ENCODE measurements around the gene PKP4. TPM values are rescaled to one million over a fixed set of nuclear protein-coding genes. Genes with fewer than 3 reads are reported as not detected.

PKP4 gene
- total RNA-seq, 1 experiment from 2014 or later: 40.1 TPM

DNA sequence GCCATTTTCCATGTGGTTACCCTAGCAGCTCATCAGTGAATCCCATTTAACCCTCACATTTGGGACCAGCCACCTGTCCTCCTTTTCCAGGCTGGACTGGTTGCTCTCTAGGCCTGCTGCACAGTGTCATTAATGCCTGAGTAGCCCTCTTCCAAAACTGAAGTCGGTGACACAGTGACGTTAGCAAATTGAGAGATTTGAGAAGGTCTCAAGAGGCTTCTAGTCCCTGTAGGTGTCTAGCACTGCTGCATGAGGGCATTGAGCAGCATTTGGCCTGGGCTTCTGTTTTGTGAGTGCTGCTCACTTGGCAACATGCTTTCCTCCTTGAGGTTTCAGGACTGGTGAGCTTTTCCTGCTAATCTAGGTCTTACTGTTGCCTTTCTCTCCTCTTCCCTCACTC, 36.7 kb downstream of the PKP4 start:
- ChIA-PET POLR2A (ENCODE audit: unreplicated experiment) (no interaction called here), CTCF (no interaction called here)
- H3K9ac ChIP-seq (ENCODE audit: low read length): no peak overlapping the region
- ATAC-seq (no peak), DNase-seq (no peak)
- no peaks in the 10 kb centered on the region for H3K27me3 ChIP-seq (ENCODE audit: low read length)
- no peak overlapping the region for H3K27ac ChIP-seq (ENCODE audit: low read length)
- no peaks in the 10 kb centered on the region for H3K9me3 ChIP-seq (ENCODE audit: low read length)
- H3K4me2 ChIP-seq (ENCODE audit: low read length): no peak overlapping the region
- H4K20me1 ChIP-seq (ENCODE audit: low read length): 0 out of 2 replicates have a peak, but pooled peaks cover 6% of the 10 kb centered on the region
- peaks cover 58% of the 10 kb centered on the region for H3K79me2 ChIP-seq (ENCODE audit: low read length)
- TF ChIP-seq EZH2phosphoT487 (IDR thresholded peaks at IDR 0.05; ENCODE audit: borderline replicate concordance, low read length) (no peak), EZH2 (IDR thresholded peaks at IDR 0.05; ENCODE audit: low read length, unreplicated experiment) (no peak)
- TF ChIP-seq, protein P1, sequence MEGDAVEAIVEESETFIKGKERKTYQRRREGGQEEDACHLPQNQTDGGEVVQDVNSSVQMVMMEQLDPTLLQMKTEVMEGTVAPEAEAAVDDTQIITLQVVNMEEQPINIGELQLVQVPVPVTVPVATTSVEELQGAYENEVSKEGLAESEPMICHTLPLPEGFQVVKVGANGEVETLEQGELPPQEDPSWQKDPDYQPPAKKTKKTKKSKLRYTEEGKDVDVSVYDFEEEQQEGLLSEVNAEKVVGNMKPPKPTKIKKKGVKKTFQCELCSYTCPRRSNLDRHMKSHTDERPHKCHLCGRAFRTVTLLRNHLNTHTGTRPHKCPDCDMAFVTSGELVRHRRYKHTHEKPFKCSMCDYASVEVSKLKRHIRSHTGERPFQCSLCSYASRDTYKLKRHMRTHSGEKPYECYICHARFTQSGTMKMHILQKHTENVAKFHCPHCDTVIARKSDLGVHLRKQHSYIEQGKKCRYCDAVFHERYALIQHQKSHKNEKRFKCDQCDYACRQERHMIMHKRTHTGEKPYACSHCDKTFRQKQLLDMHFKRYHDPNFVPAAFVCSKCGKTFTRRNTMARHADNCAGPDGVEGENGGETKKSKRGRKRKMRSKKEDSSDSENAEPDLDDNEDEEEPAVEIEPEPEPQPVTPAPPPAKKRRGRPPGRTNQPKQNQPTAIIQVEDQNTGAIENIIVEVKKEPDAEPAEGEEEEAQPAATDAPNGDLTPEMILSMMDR (conservative IDR thresholded peaks at IDR 0.05; ENCODE audit: low read depth, low read length): no peak
- no peaks in the 10 kb centered on the region for H3K9me2 ChIP-seq (replicated peaks; ENCODE audit: low read length)
- BruUV-seq (replicated peaks): no TSS peak
- intact Hi-C loops (cut with micrococcal nuclease): no loop called here
- H3F3A ChIP-seq (ENCODE audit: low read length, unreplicated experiment): no peaks in the 10 kb centered on the region
- no peak overlapping the region for H3K4me3 ChIP-seq (ENCODE audit: low read length)
- no peak overlapping the region for H2AFZ ChIP-seq (ENCODE audit: low read length)
- H3K4me1 ChIP-seq (ENCODE audit: insufficient read depth, low read length): peaks cover 16% of the 10 kb centered on the region
- no peaks in the 10 kb centered on the region for H3K36me3 ChIP-seq (ENCODE audit: low read depth, low read length)

DNA sequence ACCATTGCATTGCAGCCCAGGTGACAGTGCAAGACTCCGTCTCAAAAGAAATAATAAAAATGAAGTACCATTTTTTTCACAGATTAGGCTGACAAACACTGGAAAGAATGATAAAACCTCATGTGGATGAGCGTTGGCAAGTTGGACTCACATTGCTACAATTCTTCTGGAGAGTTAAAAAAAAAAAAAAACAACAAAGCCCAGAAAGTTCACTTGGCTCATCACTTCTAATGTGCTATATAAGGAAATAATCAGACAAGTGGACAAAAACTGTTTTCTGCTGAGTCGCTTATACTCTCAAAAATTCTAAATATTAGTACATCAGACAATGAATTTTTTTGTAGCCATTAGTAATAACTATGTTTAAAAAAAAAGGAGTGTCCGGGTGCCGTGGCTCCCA, 38.4 kb downstream of the PKP4 start:
- CTCF ChIA-PET: no interaction called here
- Histone ChIP-seq H3K9me2 (replicated peaks; ENCODE audit: low read length) (no peaks in the 10 kb centered on the region), H3K4me3 (ENCODE audit: low read length) (no peak overlapping the region), H3F3A (ENCODE audit: low read length, unreplicated experiment) (no peaks in the 10 kb centered on the region), H3K4me1 (ENCODE audit: insufficient read depth, low read length) (peaks cover 16% of the 10 kb centered on the region), H3K9ac (ENCODE audit: low read length) (no peak overlapping the region), H2AFZ (ENCODE audit: low read length) (no peak overlapping the region), H3K4me2 (ENCODE audit: low read length) (no peak overlapping the region), H3K27ac (ENCODE audit: low read length) (no peak overlapping the region), H3K36me3 (ENCODE audit: low read depth, low read length) (no peaks in the 10 kb centered on the region), H4K20me1 (ENCODE audit: low read length) (0 out of 2 replicates have a peak, but pooled peaks cover 6% of the 10 kb centered on the region), H3K9me3 (ENCODE audit: low read length) (no peaks in the 10 kb centered on the region), H3K27me3 (ENCODE audit: low read length) (no peaks in the 10 kb centered on the region), H3K79me2 (ENCODE audit: low read length) (peaks cover 52% of the 10 kb centered on the region)
- ATAC-seq (no peak), DNase-seq (no peak)
- no peak for TF ChIP-seq EZH2phosphoT487 (IDR thresholded peaks at IDR 0.05; ENCODE audit: borderline replicate concordance, low read length)
- no peak for TF ChIP-seq EZH2 (IDR thresholded peaks at IDR 0.05; ENCODE audit: low read length, unreplicated experiment)
- TF ChIP-seq, protein P1 (conservative IDR thresholded peaks at IDR 0.05; ENCODE audit: low read depth, low read length): no peak
- intact Hi-C loops (cut with micrococcal nuclease): no loop called here
- BruUV-seq (replicated peaks): no TSS peak
- POLR2A ChIA-PET (ENCODE audit: unreplicated experiment): no interaction called here

DNA sequence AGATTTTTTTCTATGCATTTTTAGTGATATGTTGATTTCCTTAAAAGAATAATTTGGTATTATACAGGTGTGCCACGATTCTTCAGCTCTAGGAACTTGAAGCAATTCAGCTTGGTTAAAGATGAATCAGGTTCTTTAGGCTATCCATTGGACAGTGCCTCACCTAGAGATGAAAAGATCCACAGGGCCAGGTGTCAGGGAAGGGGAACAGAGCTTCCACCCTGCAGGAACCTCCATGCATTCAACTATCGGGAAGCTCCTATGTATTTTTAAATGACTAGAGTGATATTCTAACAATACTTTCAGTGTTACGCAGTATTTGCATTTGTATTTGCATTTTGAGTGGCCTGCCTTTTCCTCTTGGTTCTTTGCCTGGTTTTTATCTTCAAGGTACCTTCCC, 40.2 kb downstream of the PKP4 start:
- TF ChIP-seq EZH2phosphoT487 (IDR thresholded peaks at IDR 0.05; ENCODE audit: borderline replicate concordance, low read length): no peak
- TF ChIP-seq EZH2 (IDR thresholded peaks at IDR 0.05; ENCODE audit: low read length, unreplicated experiment): no peak
- TF ChIP-seq, protein P1 (conservative IDR thresholded peaks at IDR 0.05; ENCODE audit: low read depth, low read length): no peak
- H3K27ac ChIP-seq (ENCODE audit: low read length): no peak overlapping the region; the same call in 1 of the 2 replicates
- no peaks in the 10 kb centered on the region for H3F3A ChIP-seq (ENCODE audit: low read length, unreplicated experiment)
- intact Hi-C loops (cut with micrococcal nuclease): loop anchor here (1.0 kb wide), 1 partner anchor 39 kb away; no protein-coding TSS in a partner anchor
- H3K9me3 ChIP-seq (ENCODE audit: low read length): no peaks in the 10 kb centered on the region
- ChIA-PET CTCF (no interaction called here), POLR2A (ENCODE audit: unreplicated experiment) (no interaction called here)
- H3K4me3 ChIP-seq (ENCODE audit: low read length): no peak overlapping the region
- peak overlapping the region; percentile 44 for H3K4me2 ChIP-seq (ENCODE audit: low read length)
- H4K20me1 ChIP-seq (ENCODE audit: low read length): 0 out of 2 replicates have a peak, but pooled peaks cover 6% of the 10 kb centered on the region
- no peaks in the 10 kb centered on the region for H3K27me3 ChIP-seq (ENCODE audit: low read length)
- DNase-seq (no peak), ATAC-seq (peak; percentile 14)
- no peak overlapping the region for H3K9ac ChIP-seq (ENCODE audit: low read length)
- no peak overlapping the region for H2AFZ ChIP-seq (ENCODE audit: low read length)
- peaks cover 34% of the 10 kb centered on the region for H3K79me2 ChIP-seq (ENCODE audit: low read length)
- no peaks in the 10 kb centered on the region for H3K9me2 ChIP-seq (replicated peaks; ENCODE audit: low read length)
- no TSS peak for BruUV-seq (replicated peaks)
- peaks cover 16% of the 10 kb centered on the region for H3K4me1 ChIP-seq (ENCODE audit: insufficient read depth, low read length)
- no peaks in the 10 kb centered on the region for H3K36me3 ChIP-seq (ENCODE audit: low read depth, low read length)
